Jurkat, Clone E6-1 (cell line): ENCODE results near the gene NUP58.
"Not testable (repeated sequence)": the region's sequence is repeated elsewhere in the genome, so short reads cannot be mapped to it uniquely, and the experiment has no call there.

Experiments
- DNase-seq: peaks from one replicate; pipeline ENCODE4 v3.0.0-alpha.2; 2011; ENCODE audit warnings: low read depth, low spot score
- H3K4me3 ChIP-seq: 2 replicates; pipeline ENCODE4 v1.5.1; 2011; ENCODE audit warnings: mild to moderate bottlenecking, low read length, control low read depth, moderate library complexity

NUP58 gene

GRCh38 chr13:25295228-25295627 lies 6.2 kb upstream of the NUP58 start:
- H3K4me3 ChIP-seq: no peak overlapping the region
- DNase-seq: no peak

GRCh38 chr13:25295701-25296100 lies 5.7 kb upstream of the NUP58 start:
- H3K4me3 ChIP-seq: no peak overlapping the region
- no peak for DNase-seq

GRCh38 chr13:25300861-25301346 lies 521 bp upstream of the NUP58 start:
- DNase-seq: no peak
- H3K4me3 ChIP-seq: peak overlapping the region; percentile 94

GRCh38 chr13:25302121-25302520 lies 696 bp downstream of the NUP58 start:
- H3K4me3 ChIP-seq: peak overlapping the region; percentile 94
- DNase-seq: no peak

GRCh38 chr13:25306671-25307464 lies 5.4 kb downstream of the NUP58 start:
- H3K4me3 ChIP-seq: no peak overlapping the region
- no peak for DNase-seq

- H3K4me3 ChIP-seq: no peak overlapping the region
- DNase-seq: no peak
Observed at GRCh38 chr13:25310891-25311290, 9.5 kb downstream of the NUP58 start.

- not testable (repeated sequence) for H3K4me3 ChIP-seq, DNase-seq
Observed at GRCh38 chr13:25318946-25319345, 17.5 kb downstream of the NUP58 start.

GRCh38 chr13:25319771-25320170 lies 18.3 kb downstream of the NUP58 start:
- no peak for DNase-seq
- no peak overlapping the region for H3K4me3 ChIP-seq

- no peak overlapping the region for H3K4me3 ChIP-seq
- DNase-seq: no peak
Observed at GRCh38 chr13:25324100-25324499, 22.7 kb downstream of the NUP58 start.

GRCh38 chr13:25329706-25330105 lies 28.3 kb downstream of the NUP58 start:
- DNase-seq: no peak
- no peak overlapping the region for H3K4me3 ChIP-seq

GRCh38 chr13:25330541-25330940 lies 29.1 kb downstream of the NUP58 start:
- no peak for DNase-seq
- no peak overlapping the region for H3K4me3 ChIP-seq

GRCh38 chr13:25335856-25336255 lies 34.4 kb downstream of the NUP58 start:
- H3K4me3 ChIP-seq: no peak overlapping the region
- no peak for DNase-seq

- no peak overlapping the region for H3K4me3 ChIP-seq
- DNase-seq: no peak
Observed at GRCh38 chr13:25345576-25345975, 44.2 kb downstream of the NUP58 start.

- no peak overlapping the region for H3K4me3 ChIP-seq
- DNase-seq: no peak
Observed at GRCh38 chr13:25347151-25347550, 45.7 kb downstream of the NUP58 start.

GRCh38 chr13:25351404-25351803 lies 50.0 kb downstream of the NUP58 start:
- no peak for DNase-seq
- no peak overlapping the region for H3K4me3 ChIP-seq

- no peak for DNase-seq
Observed at GRCh38 chr13:25352230-25352629, 50.8 kb downstream of the NUP58 start.

GRCh38 chr13:25352806-25353205 lies 51.4 kb downstream of the NUP58 start:
- no peak for DNase-seq
- H3K4me3 ChIP-seq: no peak overlapping the region

More at GRCh38 chr13:25352230-25352629, 50.8 kb downstream of the NUP58 start:
- H3K4me3 ChIP-seq: no peak overlapping the region

- DNase-seq: no peak
- H3K4me3 ChIP-seq: no peak overlapping the region
Observed at GRCh38 chr13:25353344-25353743, 51.9 kb downstream of the NUP58 start.

GRCh38 chr13:25354377-25354776 lies 53.0 kb downstream of the NUP58 start:
- no peak for DNase-seq
- no peak overlapping the region for H3K4me3 ChIP-seq

- not testable (repeated sequence) for DNase-seq, H3K4me3 ChIP-seq
Observed at GRCh38 chr13:25360443-25360842, 59.0 kb downstream of the NUP58 start.

- no peak for DNase-seq
- H3K4me3 ChIP-seq: no peak overlapping the region
Observed at GRCh38 chr13:25365720-25366235, 64.4 kb downstream of the NUP58 start.
